NCI-H1436 (cell line): Measurements from ENCODE around the gene LRRC74B.
"Not testable (repeated sequence)": the region's sequence is repeated elsewhere in the genome, so short reads cannot be mapped to it uniquely, and the experiment has no call there.

Source experiments
- DNase-seq: peaks from one replicate; lab custom pipeline; 2025; lab: John Stamatoyannopoulos, UW

Gene LRRC74B, protein sequence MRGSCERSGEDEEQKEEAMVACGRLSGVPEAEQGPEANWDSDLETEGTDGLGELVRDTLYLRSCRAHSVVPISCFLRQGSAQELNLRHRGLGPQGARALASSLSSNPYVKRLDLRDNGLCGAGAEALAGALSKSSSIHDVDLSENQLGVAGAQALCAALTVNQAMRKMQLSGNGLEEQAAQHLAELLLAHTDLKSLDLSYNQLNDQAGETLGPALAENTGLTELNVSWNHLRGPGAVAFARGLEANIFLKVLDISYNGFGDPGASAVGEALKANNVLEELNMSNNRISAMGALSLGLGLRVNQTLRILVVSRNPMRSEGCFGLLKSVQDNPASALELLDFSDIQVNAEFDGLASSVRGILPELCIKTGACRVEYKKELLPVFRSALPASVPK

DNA sequence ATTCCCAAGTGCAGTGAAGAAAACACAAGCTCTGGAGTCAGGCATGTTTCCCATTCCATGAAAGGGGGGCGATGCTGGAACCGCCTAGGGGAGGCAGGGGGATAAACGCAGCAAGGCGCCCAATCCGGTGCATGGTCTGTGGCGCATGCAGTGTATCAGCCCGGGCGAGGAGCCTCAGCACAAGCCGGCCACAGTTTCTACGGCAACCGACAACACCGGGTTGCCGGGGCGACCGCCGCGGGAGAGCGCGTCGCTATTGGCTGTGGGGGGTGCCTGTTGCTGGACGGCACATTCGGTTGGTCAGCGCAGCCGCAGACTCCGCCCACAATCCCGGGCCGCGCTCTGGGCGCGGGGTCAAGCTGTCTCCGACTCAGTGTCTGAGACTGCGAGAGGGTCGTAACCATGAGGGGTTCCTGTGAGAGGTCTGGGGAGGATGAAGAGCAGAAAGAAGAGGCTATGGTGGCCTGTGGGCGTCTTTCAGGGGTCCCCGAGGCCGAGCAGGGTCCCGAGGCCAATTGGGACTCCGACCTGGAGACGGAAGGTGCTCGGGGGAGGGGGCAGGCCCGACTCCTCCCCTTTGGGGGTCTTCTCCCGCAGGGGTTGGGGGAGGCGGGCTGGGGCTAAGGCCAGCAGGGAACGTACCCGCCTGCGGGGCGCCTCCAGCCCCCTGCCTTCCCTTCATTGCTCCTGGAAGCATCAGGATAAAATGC lies at the start of gene LRRC74B:
LRRC74B (plus strand) TSS at position 362 of the 710 bp plus-strand sequence; CDS start at position 403, 41 bp downstream.
- peak; percentile 85 for DNase-seq

DNA sequence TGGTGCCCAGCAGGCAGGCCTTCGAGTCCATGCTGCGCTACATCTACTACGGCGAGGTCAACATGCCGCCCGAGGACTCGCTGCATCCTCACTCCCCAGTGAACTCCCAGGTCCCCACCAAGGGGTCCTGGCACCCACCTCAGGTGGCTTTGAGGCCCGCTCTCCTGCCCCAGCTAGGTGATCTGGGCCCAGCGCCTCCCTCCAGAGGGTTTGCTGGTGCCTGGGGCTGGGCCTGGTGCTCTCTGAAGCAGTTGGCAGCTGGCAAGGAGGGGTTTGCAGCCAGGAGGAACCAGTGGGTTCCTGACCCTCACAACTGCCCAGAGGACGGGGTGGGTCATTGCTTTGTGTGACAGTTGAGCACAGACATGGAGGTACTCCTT lies 49.7 kb upstream of the LRRC74B start:
- no peak for DNase-seq

DNA sequence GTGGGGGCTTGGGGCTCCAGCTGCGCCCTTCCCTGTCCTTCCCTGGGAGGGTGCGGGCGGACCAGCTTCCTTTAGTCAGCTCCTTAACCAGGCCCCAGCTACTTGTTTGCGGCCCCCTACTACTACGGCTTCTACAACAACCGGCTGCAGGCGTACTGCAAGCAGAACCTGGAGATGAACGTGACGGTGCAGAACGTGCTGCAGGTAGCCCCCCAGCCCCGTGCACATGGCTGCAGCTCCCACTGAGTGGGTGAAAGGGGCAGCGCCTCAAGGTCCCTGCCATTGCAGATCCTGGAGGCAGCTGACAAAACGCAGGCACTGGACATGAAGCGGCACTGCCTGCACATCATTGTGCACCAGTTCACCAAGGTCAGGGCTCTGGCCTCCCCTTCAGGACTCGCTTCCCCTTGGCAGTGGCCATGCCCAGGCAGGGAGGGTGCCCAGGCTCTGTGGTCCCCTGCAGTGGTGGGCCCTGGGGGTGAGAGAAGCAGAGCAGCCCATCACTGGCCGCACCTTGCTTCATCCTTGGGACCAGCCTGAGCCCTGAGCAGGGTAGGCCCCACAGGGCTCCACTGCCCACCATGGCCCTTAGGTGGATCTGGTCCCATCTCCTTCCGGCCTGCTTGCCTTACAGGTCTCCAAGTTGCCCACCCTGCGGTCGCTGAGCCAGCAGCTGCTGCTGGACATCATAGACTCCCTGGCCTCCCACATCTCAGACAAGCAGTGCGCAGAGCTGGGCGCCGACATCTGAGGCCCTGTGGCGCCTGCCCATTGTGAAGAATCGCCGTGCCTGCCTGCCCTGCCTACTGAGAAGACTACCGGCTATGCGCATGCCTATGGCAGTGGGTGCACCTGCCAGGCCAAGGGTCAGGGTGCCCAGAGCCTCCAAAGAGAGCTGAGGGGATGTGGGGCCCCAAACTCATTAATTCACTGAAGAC lies 48.9 kb upstream of the LRRC74B start:
- DNase-seq = no peak

DNA sequence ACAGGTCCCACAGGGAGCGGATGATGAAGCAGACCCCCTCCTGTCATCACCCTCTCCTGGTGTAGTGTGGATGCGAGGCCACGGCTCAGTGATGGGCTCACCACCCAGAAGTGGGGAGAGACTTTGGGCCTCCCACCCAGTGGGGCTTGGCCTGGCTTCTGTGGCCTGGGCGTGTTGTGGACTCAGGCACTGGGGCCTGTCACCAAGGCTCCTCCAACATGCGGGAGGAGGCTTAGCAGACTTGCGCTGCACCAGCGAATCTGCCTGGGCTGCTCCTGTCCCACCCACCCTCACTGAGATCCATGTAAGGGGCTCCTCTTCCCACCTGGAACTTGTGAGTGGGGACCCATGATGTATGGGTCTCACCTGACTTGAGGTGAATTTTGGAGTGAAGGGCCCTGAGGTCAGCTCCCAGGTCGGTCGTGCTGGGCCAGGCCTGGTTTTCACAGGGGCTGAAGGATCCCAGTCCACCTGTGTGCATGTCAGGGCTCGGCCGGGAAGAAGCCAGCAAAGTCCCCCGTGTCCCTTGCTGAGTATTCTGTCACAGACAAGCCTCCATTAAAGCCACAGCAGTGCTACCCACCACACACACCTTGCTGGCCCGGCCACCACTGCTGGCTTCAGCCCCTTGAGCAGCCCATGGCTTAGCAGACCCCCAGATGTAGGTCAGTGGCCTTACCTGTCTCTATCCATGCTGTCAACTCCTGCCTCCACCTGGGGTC lies 48.0 kb upstream of the LRRC74B start:
- no peak for DNase-seq

DNA sequence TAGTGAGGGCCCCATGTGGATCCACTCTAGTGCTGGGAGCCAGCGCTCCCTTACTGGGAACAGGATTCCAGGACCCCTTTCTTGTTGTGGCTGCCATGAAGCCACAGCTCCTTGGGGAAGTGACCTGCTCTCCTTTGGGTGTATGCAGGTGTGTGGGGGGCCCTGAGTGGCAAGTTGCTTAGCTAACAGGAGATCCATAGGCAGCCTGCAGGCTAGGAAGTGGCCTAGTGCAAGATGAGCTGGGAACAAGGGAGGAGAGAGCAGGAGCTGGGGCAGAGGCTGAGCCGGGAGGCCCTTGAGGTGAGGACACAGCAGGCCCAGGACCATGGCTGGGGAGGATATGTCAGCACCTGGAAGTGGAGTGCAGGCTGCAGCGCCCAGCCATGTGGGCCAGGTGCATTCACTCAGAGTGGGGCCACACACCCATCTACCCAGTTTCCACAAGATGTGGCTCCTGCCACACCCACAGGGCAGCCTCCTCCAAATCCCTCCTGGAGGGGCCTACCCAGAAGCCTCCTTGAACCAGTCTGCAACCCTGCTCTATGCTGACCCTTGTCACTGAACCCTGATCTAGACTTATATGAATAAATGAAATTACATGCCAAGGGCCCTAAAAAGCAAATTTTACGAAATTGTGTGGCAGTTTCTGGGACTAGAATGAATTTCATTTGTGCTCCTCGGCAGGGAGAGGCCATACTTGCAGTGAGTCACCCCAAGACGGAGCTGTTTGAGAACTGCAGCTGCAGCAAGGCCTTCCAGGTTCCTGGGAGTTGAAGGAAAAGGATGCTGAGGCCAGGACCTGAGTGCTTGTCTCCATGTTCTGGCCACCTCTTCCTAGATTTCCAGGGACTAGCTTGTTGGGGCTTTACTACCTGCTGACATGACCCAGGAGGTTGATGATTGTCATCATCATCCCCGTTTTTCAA lies 47.1 kb upstream of the LRRC74B start:
- DNase-seq = no peak

DNA sequence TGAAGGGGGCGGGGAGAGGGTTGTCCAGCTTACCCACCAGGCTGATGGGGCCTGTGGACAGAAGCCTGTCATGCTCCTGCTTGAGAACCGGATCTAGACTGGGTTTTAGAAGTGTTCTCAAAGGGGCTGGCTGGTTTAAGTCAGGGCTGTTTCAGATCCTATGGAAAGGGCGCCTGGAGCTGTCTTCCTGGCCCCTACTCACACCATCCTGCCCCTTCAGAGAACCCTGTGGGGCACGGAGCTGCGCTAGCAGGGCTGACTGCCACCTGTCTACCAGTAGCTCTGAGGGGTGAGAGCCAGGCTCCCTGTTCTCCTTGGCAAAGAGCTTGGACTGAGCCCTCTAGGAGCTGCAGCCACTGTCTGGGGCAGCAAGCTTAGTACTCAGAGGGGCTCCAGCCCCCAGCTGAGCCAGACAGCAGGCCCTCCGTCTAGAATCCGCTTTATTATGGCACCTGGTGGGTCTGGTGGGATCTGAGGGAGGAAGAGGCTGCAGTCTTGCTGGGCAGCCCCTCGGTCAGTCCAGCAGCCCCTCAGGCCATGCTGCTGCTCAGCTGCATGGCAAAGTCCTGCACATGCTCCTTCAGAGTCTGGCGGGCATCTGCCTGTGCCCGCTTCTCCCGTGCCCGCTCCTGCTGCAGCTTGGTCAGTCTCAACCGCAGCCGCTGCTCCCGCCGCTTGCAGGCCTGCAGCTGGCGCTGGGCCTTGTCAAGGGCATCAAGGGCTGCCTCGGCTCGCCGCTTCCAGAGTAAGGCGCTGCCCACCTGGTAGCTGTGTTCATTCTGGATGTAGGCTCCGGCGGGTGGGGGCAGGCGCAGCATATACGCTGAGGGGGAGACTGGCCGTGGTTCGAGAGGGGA lies 46.2 kb upstream of the LRRC74B start:
- no peak for DNase-seq

DNA sequence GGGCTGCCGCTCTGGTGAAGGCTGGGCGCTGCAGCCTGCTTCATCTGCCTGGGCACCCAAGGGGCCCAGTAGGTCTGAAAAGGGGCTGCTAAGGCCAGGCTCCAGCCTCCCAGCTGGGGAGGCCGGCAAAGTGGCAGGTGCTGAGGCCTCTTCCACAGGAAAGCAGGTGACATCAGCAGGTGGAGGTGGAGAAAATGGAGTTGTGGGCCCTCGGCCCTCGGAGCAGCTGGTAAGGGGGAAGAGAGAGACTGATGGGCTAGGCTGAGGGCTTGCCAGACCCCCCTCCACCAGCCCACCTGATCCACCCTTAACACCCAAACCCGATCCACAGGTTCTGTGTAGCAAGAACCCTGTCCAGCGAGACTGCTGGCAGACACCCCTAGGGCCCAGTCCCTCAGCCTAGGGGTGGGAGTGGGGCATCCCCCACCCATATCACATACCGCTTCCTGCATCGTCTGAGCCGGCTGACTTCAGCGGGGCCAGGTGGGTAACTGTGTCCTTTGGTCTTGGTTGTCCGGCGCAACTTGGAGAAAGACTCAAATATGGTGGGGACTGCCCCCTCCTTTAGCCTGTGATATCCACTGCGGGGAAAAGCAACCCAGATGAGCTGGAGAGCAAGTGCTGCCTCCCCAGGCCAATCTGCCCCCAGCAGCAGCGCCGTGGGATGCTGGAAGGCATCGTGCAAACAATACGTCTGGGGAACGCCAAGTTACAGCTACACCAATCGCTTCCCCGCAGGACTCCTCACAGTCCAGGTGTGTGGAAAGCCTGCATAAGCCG lies 45.3 kb upstream of the LRRC74B start:
- DNase-seq = no peak

DNA sequence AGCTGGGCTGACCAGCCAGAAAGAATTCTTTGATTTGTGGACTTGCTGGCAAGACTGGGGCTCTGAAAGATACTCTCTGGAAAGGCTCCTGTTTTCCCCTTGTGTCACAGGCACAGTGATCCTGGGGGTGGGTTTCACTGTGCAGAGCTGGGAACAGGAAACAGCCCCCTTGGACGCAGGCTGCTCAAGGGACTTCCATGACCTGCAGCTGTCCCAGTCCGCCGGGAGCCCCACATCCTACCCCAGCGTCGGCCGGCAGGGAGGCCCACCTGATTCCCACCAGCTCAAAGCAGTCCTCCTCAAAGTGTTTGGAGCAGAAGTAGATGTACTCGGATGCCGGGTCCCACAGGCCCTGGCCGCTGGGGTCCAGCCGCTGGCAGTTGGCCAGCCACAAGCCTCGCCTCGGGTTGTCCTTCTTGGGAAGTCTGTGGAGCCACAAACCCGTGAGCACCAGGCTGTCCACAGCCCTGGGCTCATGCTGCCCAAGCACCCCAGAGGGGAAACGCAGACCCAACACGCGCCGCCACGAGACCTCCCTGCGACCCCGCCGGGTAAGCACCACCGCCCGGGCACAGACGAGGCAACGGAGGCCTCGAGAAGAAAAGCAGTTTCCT lies 44.7 kb upstream of the LRRC74B start:
- no peak for DNase-seq

DNA sequence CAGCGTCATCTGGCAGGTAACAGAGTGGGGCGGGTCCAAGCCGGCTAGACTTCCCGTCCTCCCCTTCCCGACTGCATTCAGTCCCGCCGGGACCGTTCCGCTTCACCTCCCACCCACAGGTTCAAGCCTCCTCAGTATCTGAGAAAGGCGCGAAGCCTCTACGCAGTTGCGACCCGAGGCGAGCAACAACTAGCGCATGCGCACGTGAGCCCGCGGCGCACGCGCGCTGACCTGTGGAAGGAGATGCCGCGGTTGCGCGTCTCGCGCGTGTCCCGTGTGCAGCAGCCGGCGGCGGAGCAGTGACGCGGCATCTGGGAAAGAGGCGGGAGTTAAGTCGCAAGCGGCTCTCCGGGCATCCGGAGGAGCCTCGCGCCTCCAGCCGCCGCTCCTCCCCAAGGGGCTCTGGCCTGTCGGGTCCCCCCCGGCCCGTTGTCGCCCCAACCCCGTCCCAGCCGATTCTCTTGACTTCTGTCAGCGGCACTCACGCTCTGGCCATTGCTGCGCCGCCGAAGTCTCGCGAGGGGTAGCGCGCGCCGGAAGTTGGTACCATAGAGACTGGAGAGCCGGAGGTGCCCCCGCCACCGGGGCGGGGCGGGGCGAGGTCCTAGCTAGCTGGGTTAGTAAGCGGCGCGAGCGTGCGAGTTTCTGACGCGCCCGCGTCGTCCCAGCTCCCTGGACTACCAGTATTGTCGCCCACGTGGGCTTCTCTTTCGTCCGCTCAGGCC lies 44.0 kb upstream of the LRRC74B start, which contains the start of gene THAP7:
THAP7 (minus strand) TSS at position 518 of the 725 bp plus-strand sequence; CDS start at position 311, 207 bp downstream.
- peak; percentile 92 for DNase-seq

DNA sequence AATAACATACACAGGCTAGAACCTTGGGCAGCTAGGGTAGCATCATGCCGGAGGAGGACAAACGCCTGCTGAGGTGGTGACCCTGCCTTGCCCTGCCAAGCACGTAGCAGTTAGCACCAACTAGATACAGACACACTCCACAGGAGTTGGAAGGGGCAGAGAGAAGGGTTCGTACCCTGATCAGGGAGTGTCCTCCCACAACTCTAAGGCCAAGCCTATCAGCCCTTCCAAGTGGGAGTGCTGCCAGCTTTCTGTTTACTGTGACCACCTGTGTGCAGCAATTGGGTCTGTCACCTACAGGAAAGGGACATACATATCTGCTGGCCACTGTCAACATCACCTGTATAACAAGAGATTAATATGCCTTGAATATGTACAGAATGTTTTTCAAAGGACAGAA lies 42.0 kb upstream of the LRRC74B start:
- DNase-seq = no peak

DNA sequence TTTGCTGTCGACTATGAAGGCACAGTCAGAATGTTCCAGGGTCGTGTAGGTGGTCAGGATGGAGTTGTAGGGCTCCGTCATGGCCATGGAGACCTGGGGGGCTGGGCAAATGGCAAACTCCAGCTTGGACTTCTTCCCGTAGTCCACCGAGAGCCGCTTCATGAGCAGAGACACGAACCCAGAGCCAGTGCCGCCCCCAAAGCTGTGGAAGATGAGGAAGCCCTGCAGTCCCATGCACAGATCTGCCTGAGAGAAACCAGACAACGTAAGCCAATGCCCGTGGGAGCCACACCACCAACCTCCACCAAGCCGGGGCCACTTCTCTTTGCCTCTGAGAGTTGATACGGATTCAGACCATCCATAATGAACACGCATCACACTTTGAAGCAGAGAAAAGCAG lies 36.5 kb upstream of the LRRC74B start:
- DNase-seq = not testable (repeated sequence)

DNA sequence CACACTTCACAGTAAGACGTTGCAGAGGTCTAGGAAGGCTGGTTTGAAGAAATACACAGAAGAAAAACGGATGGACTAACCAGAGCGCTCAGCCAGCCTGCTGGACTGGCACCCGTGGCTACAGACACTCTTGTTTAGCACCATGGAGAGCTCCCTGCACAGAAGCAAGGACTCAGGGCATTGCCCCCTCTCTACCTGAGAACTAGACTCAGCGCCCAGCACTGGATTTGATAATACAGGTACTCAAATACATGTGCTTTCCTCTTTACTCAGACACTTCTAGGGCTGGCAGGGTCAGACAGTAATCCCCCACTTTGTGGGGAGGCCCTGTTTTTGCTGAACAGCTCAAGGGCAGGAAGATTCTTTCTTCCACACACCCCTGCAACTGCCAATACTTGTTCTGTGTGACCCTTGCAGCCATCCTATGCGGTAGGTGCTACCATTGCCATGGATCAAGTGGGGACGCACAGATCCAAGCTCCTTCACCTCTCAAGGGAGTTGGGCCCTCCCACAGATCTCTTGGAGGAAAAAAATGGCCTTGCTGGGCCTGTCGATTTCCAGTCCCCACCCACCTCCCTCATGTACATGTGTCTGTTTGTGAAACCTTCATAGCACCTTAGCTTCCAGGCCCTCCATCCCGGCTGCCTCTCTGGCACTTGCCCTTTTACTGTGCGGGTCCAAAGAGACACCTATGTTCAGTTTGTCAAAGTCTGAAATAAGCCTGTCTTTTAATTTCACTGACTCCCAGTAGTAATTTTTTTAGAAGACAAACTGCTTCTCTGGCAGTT lies 35.9 kb upstream of the LRRC74B start:
- no peak for DNase-seq

DNA sequence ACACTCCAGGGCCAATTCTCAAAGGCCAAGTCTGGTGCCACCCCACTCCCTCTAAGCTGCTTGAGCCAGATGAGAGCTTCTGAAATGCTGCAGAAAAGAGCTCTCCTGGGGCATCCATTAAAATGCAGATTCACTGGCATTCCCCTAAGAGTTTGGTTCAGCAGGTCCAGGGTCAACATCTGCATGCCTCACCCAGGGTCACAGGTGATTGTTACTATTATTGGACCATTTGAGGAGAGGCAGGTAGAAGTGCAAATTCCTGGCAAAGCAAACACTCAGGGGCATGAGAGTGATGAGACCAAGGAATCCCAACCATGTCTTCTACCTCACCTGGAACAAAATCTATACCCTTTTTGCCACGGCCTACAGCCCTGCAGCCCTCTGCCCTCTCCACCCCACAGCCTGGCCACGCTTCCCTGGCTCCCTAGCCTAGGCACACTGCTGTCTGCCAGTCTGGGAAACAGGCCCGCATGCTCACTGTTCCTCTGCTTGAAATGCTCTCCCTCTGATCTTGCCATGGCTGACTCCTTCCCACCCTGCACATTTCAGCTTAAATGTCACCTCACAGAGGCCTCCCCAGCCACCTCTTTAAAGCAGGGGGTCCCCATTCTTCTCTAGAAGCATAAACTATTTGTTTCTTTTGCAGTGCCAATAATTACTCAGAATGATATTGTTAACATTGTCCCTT lies 35.2 kb upstream of the LRRC74B start:
- no peak for DNase-seq

DNA sequence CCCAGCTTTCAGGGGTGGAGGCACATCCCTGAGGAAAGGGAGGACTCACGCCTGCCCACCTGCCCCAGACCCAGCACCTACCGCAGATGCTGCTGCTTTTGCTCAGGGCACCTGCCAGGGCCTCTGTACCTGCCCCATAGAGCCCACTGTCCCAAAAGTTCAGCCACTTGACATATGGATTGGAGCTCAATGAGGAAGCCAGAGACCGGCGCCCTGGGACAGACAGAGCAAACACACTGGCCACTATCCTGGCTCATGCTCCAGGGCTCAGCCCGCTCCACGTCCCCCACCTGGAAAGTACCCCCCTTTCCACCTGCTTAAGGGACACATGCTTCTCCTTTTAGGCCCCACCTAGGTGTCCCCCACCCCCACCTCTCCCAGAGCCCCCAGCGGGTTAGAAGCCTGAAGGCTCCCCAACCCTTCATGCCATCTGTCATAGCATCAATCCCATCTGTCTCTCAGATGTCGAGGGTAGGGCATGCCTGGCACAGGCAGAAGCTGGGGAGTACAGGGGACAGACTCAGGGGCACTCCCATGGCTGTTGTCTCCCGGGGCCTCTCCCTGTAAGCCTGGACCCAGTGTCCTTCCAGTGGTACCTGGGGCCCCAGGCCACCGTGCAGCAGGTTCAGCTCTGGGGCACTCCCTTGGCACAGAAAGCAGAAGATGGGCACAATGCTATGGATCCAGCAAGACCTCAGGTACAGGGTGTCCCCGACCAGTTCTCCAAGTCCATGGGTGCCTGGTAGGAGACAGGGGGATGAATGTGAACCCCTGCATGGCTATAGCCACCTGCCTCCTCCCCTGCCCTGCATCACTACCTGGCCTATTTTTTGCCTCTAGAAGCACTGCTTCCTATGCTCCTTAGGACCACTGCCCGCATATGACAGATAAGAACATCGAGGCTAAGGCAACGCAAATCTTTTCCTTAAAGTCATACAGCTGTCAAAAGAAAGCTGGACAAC lies 33.0 kb upstream of the LRRC74B start:
- DNase-seq = no peak

DNA sequence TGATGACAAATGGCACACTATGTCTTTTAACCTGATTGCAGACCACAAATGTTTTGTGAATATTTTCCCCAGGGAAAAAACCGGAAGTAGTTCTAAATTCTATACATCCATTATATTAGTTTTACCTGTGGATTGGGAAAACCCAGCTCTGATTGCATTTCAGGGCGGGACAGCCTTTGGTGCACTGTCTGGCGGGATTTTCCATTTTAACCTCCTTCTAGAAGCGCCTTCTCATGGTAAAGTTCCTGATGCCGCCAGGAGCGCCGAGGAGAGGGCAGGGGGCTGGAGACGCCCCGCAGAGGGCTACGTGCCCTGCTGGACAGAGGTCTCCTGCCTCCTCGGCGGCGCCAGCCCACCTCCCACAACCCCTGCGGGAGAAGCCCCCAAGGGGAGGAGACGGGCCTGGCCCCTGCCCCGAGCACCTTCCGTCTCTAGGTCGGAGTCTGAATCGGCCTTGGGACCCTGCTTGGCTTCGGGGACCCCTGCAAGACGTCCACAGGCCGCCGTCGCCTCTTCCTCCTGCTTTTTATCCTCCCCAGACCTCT lies 32.0 kb upstream of the LRRC74B start:
- peak; percentile 6 for DNase-seq
